Left hindlimb (tissue), 1 donor: Measurements from ENCODE around the gene CACNG5.

ENCODE experiments used
- DNase-seq: peaks from one replicate; pipeline ENCODE4 v3.0.0-alpha.2; 2018

CACNG5 gene

GRCh38 chr17:66910651-66911285 is 75.9 kb downstream of the CACNG5 start:
- DNase-seq: no peak

GRCh38 chr17:66915204-66915611 is 80.3 kb downstream of the CACNG5 start:
- no peak for DNase-seq

- DNase-seq: no peak
Measured at GRCh38 chr17:66915792-66916191, 80.9 kb downstream of the CACNG5 start.

GRCh38 chr17:66916946-66917345 is 82.0 kb downstream of the CACNG5 start:
- no peak for DNase-seq

GRCh38 chr17:66918896-66919295 is 84.0 kb downstream of the CACNG5 start:
- DNase-seq: no peak

GRCh38 chr17:66920435-66920834 is 85.5 kb downstream of the CACNG5 start:
- DNase-seq: no peak

GRCh38 chr17:66920950-66921349 is 86.0 kb downstream of the CACNG5 start:
- DNase-seq: no peak

GRCh38 chr17:66923886-66924285 is 89.0 kb downstream of the CACNG5 start:
- no peak for DNase-seq

- no peak for DNase-seq
Measured at GRCh38 chr17:66925811-66926500, 91.0 kb downstream of the CACNG5 start.

GRCh38 chr17:66928949-66929348 is 94.0 kb downstream of the CACNG5 start:
- no peak for DNase-seq

GRCh38 chr17:66929591-66929990 is 94.7 kb downstream of the CACNG5 start:
- DNase-seq: no peak

- no peak for DNase-seq
Measured at GRCh38 chr17:66930933-66931332, 96.0 kb downstream of the CACNG5 start.

- no peak for DNase-seq
Measured at GRCh38 chr17:66932311-66932710, 97.4 kb downstream of the CACNG5 start.

GRCh38 chr17:66934040-66934439 is 99.1 kb downstream of the CACNG5 start:
- no peak for DNase-seq
